SHP77 (cell line): ENCODE measurements around the gene ZNF385D.

ENCODE experiments used
- DNase-seq, 2 experiments: peaks; one replicate each; lab custom pipeline; 2025; lab: John Stamatoyannopoulos, UW

ZNF385D gene

GRCh38 chr3:21750831-21751391 lies at the start of gene ZNF385D:
Gene ZNF385D, minus strand, starts transcription at chr3:21751210. Its CDS starts 294 bp downstream, at chr3:21750916.
- DNase-seq, result peak; percentile 24 to 56

DNA sequence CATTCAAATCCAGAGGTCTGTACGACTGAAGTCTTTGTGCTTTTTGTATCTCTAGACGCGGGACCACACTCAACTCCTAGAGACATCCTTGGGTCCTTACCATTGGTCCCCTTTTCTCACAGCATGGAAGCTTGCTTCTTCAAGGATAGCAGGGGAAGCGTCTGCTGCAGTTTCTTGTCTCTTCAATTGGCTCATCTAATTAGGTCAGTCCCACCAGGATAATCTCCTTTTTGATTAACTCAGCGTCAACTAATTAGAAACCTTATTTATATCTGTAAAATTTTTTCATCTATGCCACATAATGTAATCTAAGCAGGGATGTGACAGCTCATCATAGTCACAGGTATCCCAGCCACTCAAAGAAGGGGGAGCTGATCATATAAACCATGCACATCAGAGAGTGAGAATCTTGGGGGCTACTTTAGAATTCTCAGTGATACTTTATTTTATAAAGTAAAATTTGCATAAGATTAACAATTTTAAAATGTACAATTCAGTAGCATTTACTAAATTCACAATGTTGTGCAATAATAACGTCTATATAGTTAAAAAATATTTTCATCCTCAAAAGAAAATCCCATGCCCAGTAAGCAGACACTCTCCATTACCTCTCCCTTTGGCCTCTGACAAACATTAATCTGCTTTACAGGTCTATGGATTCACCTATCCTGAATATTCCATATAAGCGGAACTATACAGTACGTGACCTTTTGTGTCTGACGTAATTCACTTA lies 47.5 kb upstream of the ZNF385D start:
- no peak for DNase-seq

DNA sequence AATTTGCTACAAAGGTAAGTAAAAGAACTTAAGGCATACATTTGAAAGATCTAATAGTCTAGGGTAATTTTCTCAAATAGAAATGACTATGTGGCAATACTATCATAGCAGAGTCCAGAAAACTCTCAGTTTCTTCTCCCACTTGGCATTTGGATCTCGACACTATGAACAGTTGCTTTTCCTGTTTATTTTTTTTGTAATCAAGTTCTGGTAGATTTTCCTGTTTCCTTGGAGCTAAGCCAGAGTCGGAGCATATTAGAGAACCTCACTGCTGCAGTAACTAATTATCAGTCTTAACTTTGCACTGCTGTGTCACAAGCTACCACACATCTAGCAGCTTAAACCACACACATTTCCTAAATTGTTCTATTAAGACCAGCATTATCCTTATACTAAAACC lies 44.9 kb upstream of the ZNF385D start:
- DNase-seq, result no peak

- DNase-seq, result peak; percentile 15
These were observed 44.3 kb upstream of the ZNF385D start for GRCh38 chr3:21795152-21795837.

DNA sequence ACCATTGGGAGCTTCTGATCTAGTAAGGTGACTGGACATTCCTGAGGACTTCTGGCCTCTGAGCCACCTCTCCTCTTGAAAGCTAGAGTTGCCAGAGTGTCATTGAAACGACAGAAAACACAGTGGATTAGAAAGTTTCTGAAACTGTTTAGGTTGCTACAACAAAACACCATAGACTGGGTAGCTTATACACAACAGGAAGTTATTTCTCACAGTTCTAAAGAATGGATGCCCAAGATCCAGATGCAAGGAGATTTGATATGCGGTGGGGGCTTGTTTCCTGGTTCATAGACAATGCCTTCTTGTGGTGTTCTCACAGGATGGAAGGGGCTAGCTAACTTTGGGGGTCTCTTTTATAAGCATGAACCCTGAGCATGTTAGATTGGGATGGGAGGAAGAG lies 43.3 kb upstream of the ZNF385D start:
- no peak for DNase-seq

DNA sequence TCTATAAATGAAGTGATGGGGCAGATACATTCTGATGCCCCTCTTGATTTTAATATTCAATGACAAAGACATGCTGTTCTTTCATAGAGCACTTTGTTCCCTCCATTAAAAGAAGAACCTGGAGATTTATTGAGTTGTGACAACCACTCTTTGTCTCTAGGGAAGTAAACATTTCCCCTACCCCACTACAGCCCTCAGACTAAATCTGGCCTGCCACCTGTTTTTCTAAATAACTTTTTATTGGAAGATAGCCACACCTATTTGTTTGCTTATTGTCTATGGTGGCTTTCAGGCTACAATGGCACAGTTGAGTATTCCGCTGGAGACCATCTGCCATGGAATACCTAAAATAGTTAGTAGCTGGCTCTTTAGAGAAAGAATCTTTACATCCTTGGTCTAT lies 41.2 kb upstream of the ZNF385D start:
- no peak for DNase-seq

GRCh38 chr3:21791356-21791755 lies 40.3 kb upstream of the ZNF385D start:
- no peak for DNase-seq

DNA sequence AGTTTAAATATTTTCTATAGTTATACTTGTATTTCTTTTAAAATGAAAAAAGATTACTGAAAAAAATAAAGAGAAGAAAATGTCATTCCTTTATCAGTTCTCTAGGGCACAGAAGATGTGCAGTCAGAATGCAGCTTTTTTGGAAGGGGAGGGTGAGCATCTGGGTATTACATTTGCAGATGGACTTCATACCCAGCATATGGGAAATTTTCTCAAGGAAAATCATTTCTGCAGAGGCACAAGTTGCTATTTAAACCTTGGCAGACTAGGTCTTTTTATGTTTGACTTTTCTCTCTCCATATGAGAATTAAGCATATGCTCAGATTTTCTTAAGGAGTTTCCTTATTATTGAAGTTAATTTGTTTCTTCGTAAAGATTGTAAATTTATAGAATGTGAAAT lies 39.5 kb upstream of the ZNF385D start:
- no peak for DNase-seq

DNA sequence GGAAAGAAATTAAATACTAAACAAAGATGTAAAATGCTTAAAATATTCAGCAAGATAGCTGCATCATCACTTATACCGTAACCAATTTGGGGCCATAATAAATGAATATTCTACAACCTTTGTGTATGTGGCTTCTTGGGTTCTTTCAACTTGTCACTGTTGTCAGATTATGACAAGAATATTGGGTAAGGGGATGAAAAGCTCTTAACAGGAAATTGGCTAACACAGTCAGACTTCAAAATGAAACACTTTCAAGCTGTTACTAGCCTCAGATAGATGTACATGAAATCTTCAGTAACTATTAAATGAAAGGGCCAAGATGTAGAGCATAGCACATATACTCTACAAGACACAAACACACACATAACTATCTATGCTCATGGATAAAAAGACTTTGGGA lies 38.7 kb upstream of the ZNF385D start:
- DNase-seq, result no peak

DNA sequence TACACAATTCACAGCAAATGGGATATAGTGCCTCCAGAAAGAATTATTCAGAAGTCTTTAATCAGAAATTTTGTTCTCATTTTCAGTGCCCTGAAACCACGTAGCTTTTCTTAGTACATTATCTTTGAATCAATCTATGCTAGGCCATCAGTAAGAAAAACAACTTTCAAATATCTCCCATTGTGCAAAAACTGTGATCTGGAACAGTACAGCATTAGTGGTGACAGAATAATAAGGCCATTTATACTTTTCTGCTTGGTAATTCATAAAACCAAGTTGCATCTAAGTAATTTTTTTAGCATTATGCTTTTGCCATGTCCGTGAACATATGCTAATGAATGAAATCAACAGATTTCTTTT lies 35.4 kb upstream of the ZNF385D start:
- no peak for DNase-seq

- DNase-seq, result no peak
These were observed 34.9 kb upstream of the ZNF385D start for GRCh38 chr3:21785765-21786437.

GRCh38 chr3:21783839-21784238 lies 32.8 kb upstream of the ZNF385D start:
- no peak for DNase-seq

GRCh38 chr3:21781355-21781754 lies 30.3 kb upstream of the ZNF385D start:
- DNase-seq, result no peak

- no peak for DNase-seq
These were observed 28.9 kb upstream of the ZNF385D start for GRCh38 chr3:21779909-21780308.

GRCh38 chr3:21778715-21779114 lies 27.7 kb upstream of the ZNF385D start:
- no peak for DNase-seq

DNA sequence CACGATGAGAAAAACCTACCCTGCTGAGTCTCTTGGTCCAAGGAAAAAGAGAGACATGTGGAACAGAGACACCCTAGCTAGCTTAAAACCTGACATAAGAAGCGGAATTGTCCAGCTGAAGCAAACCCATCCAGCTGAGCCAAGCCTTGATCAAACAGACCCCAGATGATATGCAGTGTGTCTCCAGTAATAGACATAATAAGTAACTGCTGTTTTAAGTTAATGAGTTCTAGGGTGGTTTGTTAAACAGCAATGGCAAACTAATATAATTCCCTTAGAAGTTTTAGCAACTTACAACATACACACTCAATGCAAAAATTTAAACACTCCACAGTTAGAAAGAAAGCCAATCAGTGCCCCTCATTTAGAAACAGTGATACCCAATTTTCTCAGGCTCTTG lies 26.8 kb upstream of the ZNF385D start:
- DNase-seq, result no peak

- no peak for DNase-seq
These were observed 15.0 kb upstream of the ZNF385D start for GRCh38 chr3:21766002-21766401.

GRCh38 chr3:21755896-21756295 lies 4.9 kb upstream of the ZNF385D start:
- DNase-seq, result no peak

DNA sequence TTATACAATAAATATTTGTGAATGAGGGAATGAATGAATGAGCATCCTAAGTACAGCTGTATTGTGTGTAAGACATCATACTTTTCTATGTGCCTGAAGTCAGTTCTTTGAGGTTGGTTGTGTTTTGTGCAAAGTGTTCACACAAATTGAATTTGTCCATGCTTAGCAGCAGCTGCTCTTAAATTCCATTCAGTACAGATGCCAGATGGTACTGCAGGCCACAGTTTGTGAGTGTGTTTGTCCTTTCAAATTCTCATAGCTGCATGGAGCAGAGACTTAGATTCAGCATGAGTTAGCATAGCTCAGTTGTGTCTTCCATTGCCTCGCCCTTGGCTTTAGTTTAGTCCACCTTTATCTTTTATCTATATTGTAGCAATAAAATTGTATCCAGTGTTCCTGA lies 3.8 kb upstream of the ZNF385D start:
- DNase-seq, result no peak

DNA sequence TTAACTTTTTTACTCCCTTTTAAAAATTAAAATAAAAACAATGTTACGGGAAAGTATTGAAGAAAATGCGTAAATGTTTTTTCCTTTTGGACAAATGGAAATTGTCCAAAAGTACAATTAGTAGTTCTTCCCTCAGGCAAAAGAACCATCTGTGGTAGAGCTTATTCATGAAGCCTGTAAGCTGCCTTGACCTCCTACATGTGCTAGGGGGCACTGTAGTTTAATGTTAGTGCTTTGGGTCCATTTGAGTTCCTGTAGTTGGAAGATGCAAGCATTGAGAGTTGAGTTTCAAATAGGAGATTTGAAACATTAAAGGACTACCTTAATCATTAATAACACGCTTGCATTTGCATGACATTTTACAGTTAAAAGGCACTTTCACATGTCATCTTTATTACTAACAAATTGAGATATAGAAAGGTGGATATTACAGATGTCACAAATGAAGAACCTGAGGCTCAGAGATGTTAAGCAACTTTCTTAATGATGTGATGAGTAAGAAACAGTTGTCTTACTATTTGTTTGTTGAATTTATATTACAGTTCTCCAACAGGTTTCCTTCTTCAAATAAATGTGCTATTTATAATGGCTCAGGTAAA lies 1.8 kb upstream of the ZNF385D start:
- peak; percentile 48 to 67 for DNase-seq

- DNase-seq, result no peak
These were observed 876 bp upstream of the ZNF385D start for GRCh38 chr3:21751886-21752285.

- no peak for DNase-seq
These were observed 822 bp downstream of the ZNF385D start for GRCh38 chr3:21750080-21750696.
